HEK293 (cell line): Measurements from ENCODE around the gene CACNA1C.

Source experiments
- CTCF ChIA-PET: fragments of 350-600 bp; formaldehyde crosslinking; extraction: SDS; loops from one replicate; lab custom pipeline; 2021; ENCODE audit warnings: antibody characterized with exemption; lab: Yijun Ruan, JAX
- POLR2A ChIA-PET: fragments of 300-600 bp; formaldehyde crosslinking; extraction: SDS; loops from one replicate; lab custom pipeline; 2020; ENCODE audit warnings: antibody characterized with exemption, inconsistent platforms; lab: Yijun Ruan, JAX
- H3K27ac ChIP-seq: fragments of 200-500 bp; sonication (Bioruptor generic); 2 replicates; pipeline ENCODE4 v1.5.1; 2014; ENCODE audit warnings: low read depth, low read length, control low read depth, inconsistent platforms; ENCODE audit errors: extremely low read depth
- H3K36me3 ChIP-seq, 2 experiments: fragments of 200-500 bp in 1 of 2; sonication (Bioruptor generic) in 1 of 2; 1 replicate in 1 of 2; 2 replicates in 1 of 2; pipeline ENCODE4 v1.5.1; 2014 to 2017; ENCODE audit warnings: inconsistent platforms in 2 of 2, low read length in 2 of 2; ENCODE audit not compliant: control insufficient read depth in 2 of 2, insufficient read depth in 1 of 2
- H3K4me1 ChIP-seq: fragments of 200-500 bp; sonication (Bioruptor generic); 2 replicates; pipeline ENCODE4 v1.5.1; 2014; ENCODE audit warnings: mild to moderate bottlenecking, low read length, inconsistent platforms; ENCODE audit not compliant: control insufficient read depth, insufficient read depth
- H3K4me3 ChIP-seq: 2 replicates; pipeline ENCODE4 v1.5.1; 2011; ENCODE audit warnings: low read depth, mild to moderate bottlenecking, control low read depth, low read length, moderate library complexity
- H3K9me3 ChIP-seq: fragments of 200-500 bp; sonication (Bioruptor generic); 2 replicates; pipeline ENCODE4 v1.5.1; 2014; ENCODE audit warnings: low read depth, low read length, inconsistent platforms; ENCODE audit not compliant: control insufficient read depth, insufficient read depth
- ATF2 ChIP-seq: fragments of 450-650 bp; formaldehyde crosslinking; IDR thresholded peaks from 2 replicates; pipeline ENCODE4 v1.5.1; 2016; ENCODE audit warnings: missing biosample characterization, missing genetic modification characterization, low read depth
- BCL11B ChIP-seq: fragments of 450-650 bp; formaldehyde crosslinking; IDR thresholded peaks from 2 replicates; pipeline ENCODE4 v1.5.1; 2016; ENCODE audit warnings: low read depth, missing biosample characterization, missing genetic modification characterization
- GLIS1 ChIP-seq: fragments of 450-650 bp; formaldehyde crosslinking; IDR thresholded peaks from 2 replicates; pipeline ENCODE4 v1.5.1; 2016; ENCODE audit warnings: missing biosample characterization, missing genetic modification characterization
- HOXA7 ChIP-seq: sonication (generic); formaldehyde crosslinking; IDR thresholded peaks from 2 replicates; pipeline ENCODE4 v1.8.1; 2022; ENCODE audit warnings: missing genetic modification reagents, borderline replicate concordance
- INSM2 ChIP-seq: fragments of 450-650 bp; formaldehyde crosslinking; IDR thresholded peaks from 2 replicates; pipeline ENCODE4 v1.5.1; 2016; ENCODE audit warnings: missing biosample characterization, missing genetic modification characterization
- OSR2 ChIP-seq: fragments of 450-650 bp; formaldehyde crosslinking; IDR thresholded peaks from 2 replicates; pipeline ENCODE4 v1.5.1; 2016; ENCODE audit warnings: missing biosample characterization, missing genetic modification characterization
- PATZ1 ChIP-seq: fragments of 450-650 bp; formaldehyde crosslinking; IDR thresholded peaks from 2 replicates; pipeline ENCODE4 v1.5.1; 2016; ENCODE audit warnings: missing biosample characterization, missing genetic modification characterization
- REST ChIP-seq: fragments of 450-650 bp; formaldehyde crosslinking; IDR thresholded peaks from 2 replicates; pipeline ENCODE4 v1.5.1; 2016; ENCODE audit warnings: missing biosample characterization, missing genetic modification characterization
- SALL2 ChIP-seq: fragments of 450-650 bp; formaldehyde crosslinking; IDR thresholded peaks from 2 replicates; pipeline ENCODE4 v1.5.0; 2017; ENCODE audit warnings: missing biosample characterization, mild to moderate bottlenecking, missing genetic modification characterization, borderline replicate concordance
- TSHZ1 ChIP-seq: fragments of 450-650 bp; formaldehyde crosslinking; IDR thresholded peaks from 2 replicates; pipeline ENCODE4 v1.5.1; 2016; ENCODE audit warnings: missing biosample characterization, missing genetic modification characterization, borderline replicate concordance
- WT1 ChIP-seq: fragments of 450-650 bp; formaldehyde crosslinking; IDR thresholded peaks from 2 replicates; pipeline ENCODE4 v1.5.1; 2016; ENCODE audit warnings: missing biosample characterization, missing genetic modification characterization
- ZFP3 ChIP-seq: fragments of 450-650 bp; formaldehyde crosslinking; IDR thresholded peaks from 2 replicates; pipeline ENCODE4 v1.5.1; 2016; ENCODE audit warnings: low read depth, missing biosample characterization, missing genetic modification characterization
- ZNF239 ChIP-seq: fragments of 450-650 bp; formaldehyde crosslinking; IDR thresholded peaks from 2 replicates; pipeline ENCODE4 v1.5.1; 2016; ENCODE audit warnings: missing biosample characterization, missing genetic modification characterization
- ZNF518A ChIP-seq: fragments of 450-650 bp; formaldehyde crosslinking; conservative IDR thresholded peaks from 2 replicates; pipeline ENCODE4 v1.5.1; 2016; ENCODE audit warnings: low read depth, missing biosample characterization, missing genetic modification characterization
- ZNF571 ChIP-seq: fragments of 450-650 bp; formaldehyde crosslinking; IDR thresholded peaks from 2 replicates; pipeline ENCODE4 v1.5.0; 2017; ENCODE audit warnings: missing biosample characterization, missing genetic modification characterization
- ZNF596 ChIP-seq: fragments of 450-650 bp; IDR thresholded peaks from 2 replicates; pipeline ENCODE4 v1.5.0; 2018; ENCODE audit warnings: missing biosample characterization, mild to moderate bottlenecking, missing genetic modification characterization, moderate library complexity
- ZNF600 ChIP-seq: fragments of 450-650 bp; formaldehyde crosslinking; IDR thresholded peaks from 2 replicates; pipeline ENCODE4 v1.5.1; 2016; ENCODE audit warnings: missing biosample characterization, missing genetic modification characterization
- ZSCAN23 ChIP-seq: fragments of 450-650 bp; formaldehyde crosslinking; IDR thresholded peaks from 2 replicates; pipeline ENCODE4 v1.5.1; 2016; ENCODE audit warnings: missing biosample characterization, missing genetic modification characterization

The CACNA1C gene

GRCh38 chr12:2149091-2149490, 96.3 kb downstream of the CACNA1C start (continued):
- TF ChIP-seq HOXA7 (CRISPR knock-in tag), result no peak
- TF ChIP-seq OSR2, result no peak
- TF ChIP-seq REST (tag by site-specific recombination), result no peak
- no peak for TF ChIP-seq ZNF600 (tag by site-specific recombination)
- no peak for TF ChIP-seq ZFP3 (tag by site-specific recombination)
- TF ChIP-seq ZNF239 (tag by site-specific recombination), result no peak
- no peak for TF ChIP-seq PATZ1 (tag by site-specific recombination)
- no peak for TF ChIP-seq ZNF596 (tag by site-specific recombination)
- TF ChIP-seq ZNF518A (tag by site-specific recombination), result no peak
- no peak for TF ChIP-seq INSM2 (tag by site-specific recombination)
- no peak for TF ChIP-seq ATF2 (tag by site-specific recombination)
- TF ChIP-seq GLIS1 (tag by site-specific recombination), result no peak
- no peak for TF ChIP-seq WT1 (tag by site-specific recombination)

GRCh38 chr12:2150833-2151232, 98.0 kb downstream of the CACNA1C start:
- Histone ChIP-seq H3K27ac (no peak overlapping the region), H3K4me1 (0 out of 2 replicates have a peak, but pooled peaks cover 1% of the 10 kb centered on the region), H3K4me3 (no peak overlapping the region), H3K36me3 (no peaks in the 10 kb centered on the region), H3K9me3 (no peaks in the 10 kb centered on the region)
- CTCF ChIA-PET, result no interaction called here
- POLR2A ChIA-PET, result no interaction called here
- no peak for TF ChIP-seq BCL11B (tag by site-specific recombination)
- TF ChIP-seq ZNF239 (tag by site-specific recombination), result no peak
- TF ChIP-seq SALL2 (tag by site-specific recombination), result no peak
- no peak for TF ChIP-seq ZNF571 (tag by site-specific recombination)
- TF ChIP-seq TSHZ1, result no peak
- no peak for TF ChIP-seq ZSCAN23
